Mucosa of rectum (tissue), 2 donors: ENCODE data around the gene L3MBTL4.

Experiments used
- H3K27ac ChIP-seq, 2 donors: one replicate each; pipeline ENCODE4 v1.7.0; 2013; ENCODE audit warnings: inconsistent platforms in 2 of 2, low read depth in 2 of 2, low read length in 2 of 2
- H3K27me3 ChIP-seq, 2 donors: one replicate each; pipeline ENCODE4 v1.7.0; 2013; ENCODE audit warnings: low read length in 2 of 2; ENCODE audit not compliant: control insufficient read depth in 2 of 2, insufficient read depth in 2 of 2
- H3K36me3 ChIP-seq, 2 donors: one replicate each; pipeline ENCODE4 v1.7.0; 2013; ENCODE audit warnings: low read length in 2 of 2; ENCODE audit not compliant: control insufficient read depth in 2 of 2, insufficient read depth in 2 of 2
- H3K4me1 ChIP-seq, 2 donors: one replicate each; pipeline ENCODE4 v1.7.0; 2013; ENCODE audit warnings: low read length in 2 of 2, mild to moderate bottlenecking in 1 of 2; ENCODE audit not compliant: control insufficient read depth in 2 of 2, insufficient read depth in 2 of 2
- H3K4me3 ChIP-seq, 2 donors: one replicate each; pipeline ENCODE4 v1.7.0; 2013; ENCODE audit warnings: low read length in 2 of 2
- H3K9ac ChIP-seq, 2 donors: one replicate each; pipeline ENCODE4 v1.7.0; 2013; ENCODE audit warnings: low read length in 2 of 2, low read depth in 1 of 2, mild to moderate bottlenecking in 1 of 2
- H3K9me3 ChIP-seq, 2 donors: one replicate each; pipeline ENCODE4 v1.7.0; 2013; ENCODE audit warnings: low read length in 2 of 2; ENCODE audit not compliant: control insufficient read depth in 2 of 2
- donor health status: healthy.
- donor health status: Normal muscosa, but diverticular disease.

L3MBTL4 gene

DNA sequence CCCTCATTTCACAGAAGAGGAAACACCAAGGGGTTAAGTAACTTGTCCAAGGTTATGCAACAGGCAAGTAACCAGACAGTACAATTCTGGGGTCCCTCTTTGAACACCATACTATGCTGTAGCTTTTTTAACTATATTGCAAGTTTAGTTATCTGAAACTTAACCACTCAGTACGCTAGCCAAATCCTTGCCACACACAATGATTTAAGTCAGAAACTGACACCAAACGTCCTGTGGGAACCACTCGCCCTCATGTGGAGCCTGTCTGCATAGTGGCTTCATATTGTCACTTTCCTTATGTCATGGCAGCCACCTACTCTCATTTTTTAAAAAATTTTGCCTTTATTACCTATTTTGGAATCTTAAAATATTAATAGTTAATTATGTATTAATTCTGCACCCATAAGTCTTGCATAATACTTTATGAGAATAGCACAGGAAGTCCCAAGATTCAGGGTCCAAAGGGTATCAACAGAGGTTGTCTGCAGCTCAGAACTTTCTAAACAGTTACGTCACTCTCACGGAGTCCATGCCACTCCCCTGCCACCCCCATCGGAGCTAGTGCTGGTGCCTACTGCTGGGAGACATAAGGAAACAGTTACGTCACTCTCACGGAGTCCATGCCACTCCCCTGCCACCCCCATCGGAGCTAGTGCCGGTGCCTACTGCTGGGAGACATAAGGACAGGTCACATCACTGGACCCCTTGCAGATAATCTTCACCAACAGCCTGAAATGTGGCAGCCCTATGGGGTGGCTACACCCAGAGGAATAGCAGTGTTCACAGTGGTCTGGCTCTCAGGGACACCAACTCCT lies 99.0 kb downstream of the L3MBTL4 start:
- no peak overlapping the region for H3K4me3 ChIP-seq
- no peaks in the 10 kb centered on the region for H3K36me3 ChIP-seq
- no peaks in the 10 kb centered on the region for H3K9me3 ChIP-seq
- no peak overlapping the region for H3K9ac ChIP-seq
- H3K27me3 ChIP-seq, result no peaks in the 10 kb centered on the region
- peaks cover 0 to 6% of the 10 kb centered on the region in 2 donors for H3K4me1 ChIP-seq
- H3K27ac ChIP-seq, result no peak overlapping the region

DNA sequence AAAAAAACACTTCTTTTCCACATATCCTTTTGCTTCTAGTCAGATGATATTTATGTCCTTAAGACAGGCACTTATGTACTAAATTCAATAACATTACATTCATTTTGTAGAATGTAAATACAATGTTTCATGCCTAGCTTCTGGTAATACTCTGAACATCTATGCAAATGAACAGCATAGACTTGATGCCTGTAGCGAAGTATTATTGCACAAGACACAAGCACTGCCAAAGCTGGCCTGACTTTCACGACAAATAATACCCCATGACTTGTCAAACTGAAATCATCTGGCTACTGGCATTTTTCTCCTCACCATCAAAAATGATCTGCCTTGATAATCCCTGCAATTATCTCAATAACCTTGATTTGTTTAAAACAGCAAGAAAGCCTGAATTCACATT lies 101.3 kb downstream of the L3MBTL4 start:
- Histone ChIP-seq H3K36me3 (no peaks in the 10 kb centered on the region), H3K9ac (no peak overlapping the region), H3K4me1 (peaks cover 0 to 6% of the 10 kb centered on the region in 2 donors), H3K9me3 (no peaks in the 10 kb centered on the region), H3K4me3 (no peak overlapping the region), H3K27ac (no peak overlapping the region), H3K27me3 (no peaks in the 10 kb centered on the region)

DNA sequence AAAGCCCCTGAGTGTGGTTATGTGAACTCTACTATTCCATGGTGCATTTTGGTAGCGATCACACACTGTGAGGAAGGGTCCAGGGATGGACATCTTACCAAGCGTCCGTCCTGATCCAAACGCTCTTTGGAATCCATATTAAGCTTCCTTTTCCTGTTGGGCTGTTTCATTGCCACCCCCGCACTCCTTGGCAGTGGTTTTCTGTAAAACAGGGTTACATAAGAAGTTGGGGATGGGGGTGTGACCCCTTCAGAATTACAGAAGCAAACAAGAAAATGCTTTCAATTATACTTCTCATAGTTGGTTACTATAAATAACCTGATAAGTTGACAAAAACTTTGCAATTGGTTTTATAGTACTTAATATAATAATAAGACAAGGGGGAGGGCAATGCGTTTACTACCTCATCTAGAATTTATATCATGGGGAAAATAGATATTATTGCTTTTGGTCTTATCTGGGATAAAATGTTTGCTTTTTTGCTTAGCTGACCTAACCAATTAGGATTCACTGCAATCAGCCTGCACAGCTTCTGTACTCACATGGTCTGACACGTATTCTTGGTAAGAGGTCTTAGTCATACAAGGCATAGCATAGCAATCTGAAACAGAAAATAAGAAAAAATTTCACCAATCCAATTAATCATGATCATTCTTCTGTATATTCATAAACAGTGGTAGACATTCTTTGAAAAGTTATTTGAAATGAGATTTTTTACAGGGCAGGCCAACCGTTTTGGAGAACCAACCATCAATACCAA lies 103.1 kb downstream of the L3MBTL4 start:
- no peaks in the 10 kb centered on the region for H3K36me3 ChIP-seq
- no peak overlapping the region for H3K9ac ChIP-seq
- H3K27me3 ChIP-seq, result no peaks in the 10 kb centered on the region
- peaks cover 0 to 6% of the 10 kb centered on the region in 2 donors for H3K4me1 ChIP-seq
- H3K4me3 ChIP-seq, result no peak overlapping the region
- no peak overlapping the region for H3K27ac ChIP-seq
- H3K9me3 ChIP-seq, result no peaks in the 10 kb centered on the region

DNA sequence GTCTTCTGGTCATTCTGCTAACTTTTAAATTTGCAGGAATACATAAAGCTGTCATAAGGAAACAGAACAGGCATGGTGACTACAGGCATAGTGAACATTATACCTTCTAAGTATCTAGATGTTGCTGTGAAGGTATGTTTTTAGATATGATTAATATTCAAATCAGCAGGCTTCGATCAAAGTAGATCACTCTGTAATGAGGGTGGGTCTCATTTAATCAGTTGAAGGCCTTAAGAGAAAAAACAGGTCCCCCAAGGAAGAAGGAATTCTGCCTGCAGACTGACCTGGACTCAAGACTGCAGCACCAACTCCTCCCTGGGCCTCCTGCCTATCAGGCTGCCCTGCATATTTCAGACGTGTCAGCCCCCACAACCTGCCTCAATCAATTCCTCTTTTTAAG lies 104.0 kb downstream of the L3MBTL4 start:
- Histone ChIP-seq H3K9me3 (no peaks in the 10 kb centered on the region), H3K9ac (no peak overlapping the region), H3K36me3 (no peaks in the 10 kb centered on the region), H3K4me1 (peaks cover 0 to 3% of the 10 kb centered on the region in 2 donors), H3K4me3 (no peak overlapping the region), H3K27ac (no peak overlapping the region), H3K27me3 (no peaks in the 10 kb centered on the region)

DNA sequence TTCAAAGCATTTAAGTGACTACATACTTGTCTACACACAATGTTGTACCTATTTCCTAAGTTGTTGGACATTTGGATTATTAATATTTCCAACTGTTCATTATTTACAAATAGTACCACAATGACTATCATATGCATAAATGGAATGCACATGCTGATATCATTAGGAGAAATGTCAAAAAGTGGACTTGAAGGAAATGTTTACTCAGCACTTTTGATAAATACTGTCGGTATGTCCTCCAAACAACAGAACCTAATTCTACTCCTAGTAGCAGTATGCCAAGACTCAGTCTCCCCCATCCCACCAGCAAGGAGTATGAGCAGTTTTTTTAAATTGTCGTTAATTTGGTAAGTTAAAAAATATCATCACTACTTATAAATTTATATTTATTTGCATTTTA lies 116.8 kb downstream of the L3MBTL4 start:
- no peak overlapping the region for H3K9ac ChIP-seq
- H3K4me1 ChIP-seq, result no peaks in the 10 kb centered on the region
- H3K27me3 ChIP-seq, result no peaks in the 10 kb centered on the region
- H3K27ac ChIP-seq, result no peak overlapping the region
- no peaks in the 10 kb centered on the region for H3K36me3 ChIP-seq
- no peaks in the 10 kb centered on the region for H3K9me3 ChIP-seq
- H3K4me3 ChIP-seq, result no peak overlapping the region

DNA sequence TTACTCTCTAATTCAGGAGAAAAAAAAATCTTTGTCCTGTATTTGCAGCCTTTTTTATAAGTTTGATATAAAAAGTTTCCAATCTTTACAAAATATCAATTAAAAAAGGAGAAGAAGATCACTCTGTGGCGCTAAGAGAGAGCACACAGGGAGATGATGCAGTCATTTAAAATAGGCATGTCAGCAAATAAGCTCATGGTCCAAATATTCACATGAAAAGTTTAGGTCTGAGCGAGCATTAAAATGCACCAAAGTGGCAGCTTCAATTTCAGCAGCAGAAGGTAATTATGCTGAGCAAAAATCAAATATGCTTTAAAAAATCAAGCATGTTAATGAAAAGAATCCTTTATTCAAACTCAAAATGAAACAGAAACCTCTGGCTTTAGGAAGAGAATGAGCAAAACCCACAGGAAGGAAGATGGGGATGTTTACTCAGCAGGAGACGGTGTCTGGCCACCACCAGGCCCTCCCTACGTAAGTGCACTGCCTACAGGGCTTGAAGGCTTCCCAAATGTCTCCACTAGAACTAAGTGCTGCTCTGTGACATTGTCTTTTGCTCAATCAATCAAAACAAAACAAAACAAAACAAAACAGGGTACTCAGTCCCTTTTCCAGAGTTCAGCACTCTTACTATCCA lies 120.4 kb downstream of the L3MBTL4 start:
- H3K27me3 ChIP-seq, result no peaks in the 10 kb centered on the region
- no peaks in the 10 kb centered on the region for H3K9me3 ChIP-seq
- H3K9ac ChIP-seq, result no peak overlapping the region
- peak overlapping the region in 1 of 2 donors; percentile 40 for H3K27ac ChIP-seq
- no peaks in the 10 kb centered on the region for H3K36me3 ChIP-seq
- no peak overlapping the region for H3K4me3 ChIP-seq
- H3K4me1 ChIP-seq, result no peaks in the 10 kb centered on the region

DNA sequence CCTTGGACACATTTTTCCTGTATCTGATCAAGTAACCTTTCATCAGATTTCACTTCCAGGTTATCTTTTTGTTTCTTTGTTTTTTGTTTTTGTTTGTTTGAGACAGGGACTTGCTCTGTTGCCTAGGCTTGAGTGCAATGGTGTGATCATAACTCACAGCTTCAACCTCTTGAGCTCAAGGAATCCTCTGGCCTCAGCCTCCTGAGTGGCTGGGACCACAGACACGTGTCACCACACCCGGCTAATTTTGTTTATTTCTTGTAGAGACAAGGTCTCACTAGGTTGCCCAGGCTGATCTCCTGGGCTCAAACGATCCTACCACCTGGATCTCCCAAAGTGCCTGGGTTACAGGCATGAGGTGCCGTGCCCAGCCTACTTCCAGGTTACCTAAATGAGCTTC lies 124.9 kb downstream of the L3MBTL4 start:
- Histone ChIP-seq H3K4me3 (no peak overlapping the region), H3K27ac (no peak overlapping the region), H3K36me3 (no peaks in the 10 kb centered on the region), H3K9me3 (no peaks in the 10 kb centered on the region), H3K4me1 (no peaks in the 10 kb centered on the region), H3K9ac (no peak overlapping the region), H3K27me3 (no peaks in the 10 kb centered on the region)

DNA sequence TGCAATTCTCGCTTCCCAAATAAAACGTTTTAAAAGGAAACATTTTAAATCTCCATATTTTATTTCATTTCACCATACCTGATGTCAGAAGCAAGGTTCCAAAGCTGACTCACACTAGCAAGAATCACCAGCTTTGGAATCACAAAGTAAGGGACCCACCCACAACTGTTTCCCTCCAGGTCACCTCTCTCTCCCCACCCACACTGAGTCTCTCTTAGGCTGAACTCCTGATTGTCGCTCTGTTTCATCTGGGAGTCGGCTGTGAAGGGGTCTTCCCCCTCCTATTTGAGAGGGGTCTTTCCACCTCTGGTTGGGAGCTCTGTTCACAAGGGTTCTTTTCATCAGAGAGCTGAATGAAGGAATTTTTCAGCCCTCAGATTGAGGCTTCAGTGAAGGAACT lies 128.1 kb downstream of the L3MBTL4 start:
- no peak overlapping the region for H3K9ac ChIP-seq
- H3K9me3 ChIP-seq, result no peaks in the 10 kb centered on the region
- H3K27me3 ChIP-seq, result no peaks in the 10 kb centered on the region
- H3K4me1 ChIP-seq, result no peaks in the 10 kb centered on the region
- no peaks in the 10 kb centered on the region for H3K36me3 ChIP-seq
- no peak overlapping the region for H3K4me3 ChIP-seq
- no peak overlapping the region for H3K27ac ChIP-seq

DNA sequence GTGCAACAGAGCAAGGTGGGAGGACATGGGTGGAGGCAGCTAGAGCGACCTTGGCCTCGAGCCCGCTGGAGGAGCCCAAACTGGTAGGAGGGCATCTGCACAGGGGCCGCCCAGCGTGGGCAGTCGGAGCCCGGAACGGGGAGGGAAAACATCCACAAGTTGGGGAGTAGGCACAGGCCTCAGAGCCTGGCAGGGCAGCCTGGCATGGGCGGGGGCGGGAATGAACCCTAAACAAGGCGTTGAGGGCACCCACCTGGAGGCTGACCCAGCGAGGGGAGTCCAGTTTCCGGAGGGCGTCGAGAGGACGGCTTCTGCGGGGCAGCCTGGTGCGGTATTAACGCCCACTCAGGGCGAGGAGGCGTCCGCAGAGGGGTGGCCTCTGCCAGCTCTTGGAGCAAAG lies 129.9 kb downstream of the L3MBTL4 start:
- Histone ChIP-seq H3K9me3 (no peaks in the 10 kb centered on the region), H3K36me3 (no peaks in the 10 kb centered on the region), H3K4me1 (no peaks in the 10 kb centered on the region), H3K9ac (no peak overlapping the region), H3K27ac (no peak overlapping the region), H3K4me3 (no peak overlapping the region), H3K27me3 (no peaks in the 10 kb centered on the region)

DNA sequence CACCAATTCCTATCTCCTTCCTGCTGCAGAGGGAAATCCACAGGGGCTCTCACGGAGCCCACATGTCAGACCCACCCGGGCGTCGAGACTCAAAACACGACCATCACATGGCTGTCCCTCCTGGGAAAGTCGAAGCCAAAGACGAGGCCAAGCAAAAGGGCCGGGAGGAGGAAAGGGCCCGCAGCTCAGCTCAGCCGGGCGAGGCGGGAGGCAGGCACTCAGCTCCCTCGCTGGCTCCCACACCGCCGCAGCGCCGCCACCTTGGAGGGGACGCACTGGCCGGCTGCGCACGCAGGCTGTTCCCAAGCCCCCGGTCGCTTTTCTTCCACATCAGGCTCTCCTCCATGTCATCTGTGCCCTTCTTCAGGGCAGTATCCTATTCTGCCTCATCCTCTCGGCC lies 130.4 kb downstream of the L3MBTL4 start:
- H3K9me3 ChIP-seq, result no peaks in the 10 kb centered on the region
- H3K4me3 ChIP-seq, result no peak overlapping the region
- H3K9ac ChIP-seq, result no peak overlapping the region
- H3K27me3 ChIP-seq, result no peaks in the 10 kb centered on the region
- no peaks in the 10 kb centered on the region for H3K36me3 ChIP-seq
- H3K4me1 ChIP-seq, result no peaks in the 10 kb centered on the region
- no peak overlapping the region for H3K27ac ChIP-seq
